Measurements from ENCODE around the gene ZNF638.

The ZNF638 gene

GRCh38 chr2:71462641-71463341 lies 131.2 kb downstream of the ZNF638 start:
- H3K4me2 ChIP-seq (ENCODE audit: low read depth, low read length, poor library complexity, severe bottlenecking) = no peak overlapping the region
- no peak overlapping the region for H3K9ac ChIP-seq (ENCODE audit: low read length)
- TF ChIP-seq CTCF (IDR thresholded peaks at IDR 0.05; ENCODE audit: insufficient read depth, low read length, poor library complexity, severe bottlenecking) (no peak), EZH2phosphoT487 (conservative IDR thresholded peaks at IDR 0.05; ENCODE audit: low read length) (no peak)
- H3F3A ChIP-seq (ENCODE audit: insufficient read depth) = no peaks in the 10 kb centered on the region
- no peak overlapping the region for H3K27ac ChIP-seq (ENCODE audit: low read depth, low read length)
- no peaks in the 10 kb centered on the region for H3K9me2 ChIP-seq (replicated peaks; ENCODE audit: insufficient read depth, low read length)
- H3K36me3 ChIP-seq (ENCODE audit: low read length) = no peaks in the 10 kb centered on the region
- no peaks in the 10 kb centered on the region for H3K79me2 ChIP-seq (ENCODE audit: insufficient read depth, low read length)
- H2AFZ ChIP-seq (ENCODE audit: low read depth, low read length, severe bottlenecking) = no peak overlapping the region
- no peak overlapping the region for H3K4me3 ChIP-seq (ENCODE audit: insufficient read depth, low read length, poor library complexity, severe bottlenecking)
- H3K9me3 ChIP-seq (ENCODE audit: insufficient read depth, low read length) = peaks cover 15% of the 10 kb centered on the region; the same call in 1 of the 2 replicates
- H4K20me1 ChIP-seq (ENCODE audit: low read depth, low read length) = no peaks in the 10 kb centered on the region
- H3K27me3 ChIP-seq (ENCODE audit: low read length) = no peaks in the 10 kb centered on the region

GRCh38 chr2:71463342-71463654 lies 131.7 kb downstream of the ZNF638 start:
- Histone ChIP-seq H3K9me3 (ENCODE audit: insufficient read depth, low read length) (peaks cover 15% of the 10 kb centered on the region; the same call in 1 of the 2 replicates), H2AFZ (ENCODE audit: low read depth, low read length, severe bottlenecking) (no peak overlapping the region), H3K4me3 (ENCODE audit: insufficient read depth, low read length, poor library complexity, severe bottlenecking) (no peak overlapping the region), H3K36me3 (ENCODE audit: low read length) (no peaks in the 10 kb centered on the region), H4K20me1 (ENCODE audit: low read depth, low read length) (no peaks in the 10 kb centered on the region), H3K27me3 (ENCODE audit: low read length) (no peaks in the 10 kb centered on the region), H3F3A (ENCODE audit: insufficient read depth) (no peaks in the 10 kb centered on the region), H3K4me2 (ENCODE audit: low read depth, low read length, poor library complexity, severe bottlenecking) (no peak overlapping the region), H3K27ac (ENCODE audit: low read depth, low read length) (no peak overlapping the region), H3K9ac (ENCODE audit: low read length) (no peak overlapping the region), H3K79me2 (ENCODE audit: insufficient read depth, low read length) (no peaks in the 10 kb centered on the region), H3K9me2 (replicated peaks; ENCODE audit: insufficient read depth, low read length) (no peaks in the 10 kb centered on the region)
- TF ChIP-seq CTCF (IDR thresholded peaks at IDR 0.05; ENCODE audit: insufficient read depth, low read length, poor library complexity, severe bottlenecking) (no peak), EZH2phosphoT487 (conservative IDR thresholded peaks at IDR 0.05; ENCODE audit: low read length) (no peak)

GRCh38 chr2:71464389-71464788 lies 132.8 kb downstream of the ZNF638 start:
- Histone ChIP-seq H3F3A (ENCODE audit: insufficient read depth) (no peaks in the 10 kb centered on the region), H3K4me3 (ENCODE audit: insufficient read depth, low read length, poor library complexity, severe bottlenecking) (no peak overlapping the region), H2AFZ (ENCODE audit: low read depth, low read length, severe bottlenecking) (no peak overlapping the region), H3K27me3 (ENCODE audit: low read length) (no peaks in the 10 kb centered on the region), H3K36me3 (ENCODE audit: low read length) (no peaks in the 10 kb centered on the region), H3K79me2 (ENCODE audit: insufficient read depth, low read length) (no peaks in the 10 kb centered on the region), H4K20me1 (ENCODE audit: low read depth, low read length) (no peaks in the 10 kb centered on the region), H3K9ac (ENCODE audit: low read length) (no peak overlapping the region), H3K9me2 (replicated peaks; ENCODE audit: insufficient read depth, low read length) (no peaks in the 10 kb centered on the region), H3K27ac (ENCODE audit: low read depth, low read length) (no peak overlapping the region), H3K9me3 (ENCODE audit: insufficient read depth, low read length) (peaks cover 15% of the 10 kb centered on the region; the same call in 1 of the 2 replicates), H3K4me2 (ENCODE audit: low read depth, low read length, poor library complexity, severe bottlenecking) (no peak overlapping the region)
- no peak for TF ChIP-seq CTCF (IDR thresholded peaks at IDR 0.05; ENCODE audit: insufficient read depth, low read length, poor library complexity, severe bottlenecking)
- TF ChIP-seq EZH2phosphoT487 (conservative IDR thresholded peaks at IDR 0.05; ENCODE audit: low read length) = no peak
